NCI-H1048 (cell line): ENCODE results near the gene A4GNT.

Source experiments
- DNase-seq: peaks from one replicate; lab custom pipeline; 2025; lab: John Stamatoyannopoulos, UW

The A4GNT gene

DNA sequence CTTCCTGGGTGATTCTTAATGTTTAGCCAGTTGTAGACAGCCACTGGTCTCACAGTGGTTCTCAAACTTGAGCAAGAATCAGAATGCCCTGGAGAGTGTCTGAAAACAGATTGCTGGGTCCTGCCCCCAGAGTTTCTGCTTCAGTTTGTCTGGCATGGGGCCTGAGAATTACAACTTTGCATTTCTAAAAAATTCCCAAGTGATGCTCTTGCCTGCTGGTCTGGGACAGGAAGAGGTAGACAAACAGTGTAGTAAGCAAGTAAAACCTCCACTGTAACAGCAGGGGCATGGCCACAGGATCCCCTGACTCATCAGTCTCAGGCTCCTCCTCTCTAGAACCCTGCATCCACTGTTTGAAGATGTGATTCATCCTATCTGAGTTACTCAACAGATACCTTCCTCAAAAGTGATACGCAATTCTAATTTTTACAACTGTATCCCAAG, 53.3 kb downstream of the A4GNT start:
- DNase-seq: no peak

DNA sequence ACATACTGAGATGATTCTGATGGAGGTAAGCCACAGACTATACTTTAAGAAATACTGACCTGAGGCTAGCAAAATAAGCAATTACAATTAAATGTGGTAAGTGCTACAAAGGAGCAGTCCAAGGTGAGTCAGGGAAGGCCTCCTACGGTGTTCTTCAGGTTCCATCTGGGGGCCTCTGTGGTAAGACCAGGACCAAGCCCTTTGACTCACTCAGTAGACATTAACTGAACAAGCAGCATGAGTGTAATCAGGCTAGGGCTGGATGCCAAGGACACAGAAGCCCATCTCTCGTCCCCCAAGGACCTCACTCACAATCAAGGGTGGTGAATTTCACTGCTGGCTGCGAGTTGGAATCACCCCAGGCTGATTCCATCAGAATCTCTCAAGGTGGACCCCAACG, 54.1 kb downstream of the A4GNT start:
- no peak for DNase-seq
